Fibroblast of skin of abdomen (primary cell): Measurements from ENCODE around the gene SLFN14.
"Not testable (repeated sequence)": the region's sequence is repeated elsewhere in the genome, so short reads cannot be mapped to it uniquely, and the experiment has no call there.

Experiments
- DNase-seq: peaks from one replicate; pipeline ENCODE4 v3.0.0-alpha.2; 2013

The SLFN14 gene

GRCh38 chr17:35521150-35521549, 39.5 kb downstream of the SLFN14 start:
- no peak for DNase-seq

- DNase-seq, result no peak
Measured at GRCh38 chr17:35519906-35520442, 40.6 kb downstream of the SLFN14 start.

GRCh38 chr17:35519439-35519838, 41.2 kb downstream of the SLFN14 start:
- no peak for DNase-seq

- DNase-seq, result not testable (repeated sequence)
Measured at GRCh38 chr17:35518431-35518830, 42.2 kb downstream of the SLFN14 start.

- no peak for DNase-seq
Measured at GRCh38 chr17:35515027-35515426, 45.6 kb downstream of the SLFN14 start.

GRCh38 chr17:35514564-35514963, 46.1 kb downstream of the SLFN14 start:
- DNase-seq, result no peak
